ENCODE measurements around the gene FAM237A.

FAM237A gene

GRCh38 chr2:206642075-206643025, at the start of gene FAM237A:
Gene FAM237A (plus strand): TSS chr2:206642487. CDS start chr2:206644237, 1,750 bp downstream.
- no peak for DNase-seq

- no peak for DNase-seq
Measured at GRCh38 chr2:206597717-206598218, 44.5 kb upstream of the FAM237A start.

- no peak for DNase-seq
Measured at GRCh38 chr2:206603243-206603642, 39.0 kb upstream of the FAM237A start.

GRCh38 chr2:206610451-206610850, 31.8 kb upstream of the FAM237A start:
- DNase-seq = no peak

- DNase-seq = no peak
Measured at GRCh38 chr2:206611191-206611590, 31.1 kb upstream of the FAM237A start.

GRCh38 chr2:206611736-206612135, 30.6 kb upstream of the FAM237A start:
- no peak for DNase-seq

- DNase-seq = no peak
Measured at GRCh38 chr2:206614811-206615210, 27.5 kb upstream of the FAM237A start.

- no peak for DNase-seq
Measured at GRCh38 chr2:206615417-206616089, 26.7 kb upstream of the FAM237A start.

GRCh38 chr2:206616151-206616550, 26.1 kb upstream of the FAM237A start:
- no peak for DNase-seq

- no peak for DNase-seq
Measured at GRCh38 chr2:206619011-206619410, 23.3 kb upstream of the FAM237A start.

GRCh38 chr2:206626108-206626507, 16.2 kb upstream of the FAM237A start:
- no peak for DNase-seq

- DNase-seq = no peak
Measured at GRCh38 chr2:206627632-206628031, 14.7 kb upstream of the FAM237A start.

- no peak for DNase-seq
Measured at GRCh38 chr2:206631340-206631739, 10.9 kb upstream of the FAM237A start.

GRCh38 chr2:206635015-206635414, 7.3 kb upstream of the FAM237A start:
- DNase-seq = no peak

GRCh38 chr2:206639636-206640035, 2.7 kb upstream of the FAM237A start:
- no peak for DNase-seq

GRCh38 chr2:206641226-206641625, 1.1 kb upstream of the FAM237A start:
- no peak for DNase-seq

- no peak for DNase-seq
Measured at GRCh38 chr2:206647985-206648384, 5.7 kb downstream of the FAM237A start.

- DNase-seq = no peak
Measured at GRCh38 chr2:206657087-206657486, 14.8 kb downstream of the FAM237A start.

- no peak for DNase-seq
Measured at GRCh38 chr2:206665251-206665650, 23.0 kb downstream of the FAM237A start.

GRCh38 chr2:206670531-206671319, 28.4 kb downstream of the FAM237A start:
- no peak for DNase-seq

GRCh38 chr2:206683546-206683945, 41.3 kb downstream of the FAM237A start:
- no peak for DNase-seq

- DNase-seq = no peak
Measured at GRCh38 chr2:206688453-206688852, 46.2 kb downstream of the FAM237A start.

GRCh38 chr2:206688990-206689389, 46.7 kb downstream of the FAM237A start:
- DNase-seq = no peak

Data from activated CD4-positive, alpha-beta T cell treated with anti-CD3 and anti-CD28 coated beads for 4 hours (primary cell).